Activated gamma-delta T cell treated with Interleukin-2 at 50 U/mL for 16 hours (primary cell): ENCODE data around the gene MCTS1.
"Not testable (repeated sequence)": the region's sequence is repeated elsewhere in the genome, so short reads cannot be mapped to it uniquely, and the experiment has no call there.

Source experiments
- DNase-seq: peaks from one replicate; pipeline ENCODE4 v3.0.0-alpha.2; 2020

MCTS1 gene

GRCh38 chrX:120629667-120630537 is 26.0 kb downstream of the MCTS1 start, which contains the start of gene C1GALT1C1:
Gene C1GALT1C1 (minus strand): TSS chrX:120630054. CDS start chrX:120627166, 2,888 bp downstream.
- peak; percentile 89 for DNase-seq

GRCh38 chrX:120638619-120639018 is 34.7 kb downstream of the MCTS1 start:
- no peak for DNase-seq

GRCh38 chrX:120642871-120643270 is 39.0 kb downstream of the MCTS1 start:
- DNase-seq, result no peak

- DNase-seq, result no peak
Observed at GRCh38 chrX:120647127-120647526, 43.2 kb downstream of the MCTS1 start.

- not testable (repeated sequence) for DNase-seq
Observed at GRCh38 chrX:120652256-120652655, 48.4 kb downstream of the MCTS1 start.

- DNase-seq, result no peak
Observed at GRCh38 chrX:120653000-120653399, 49.1 kb downstream of the MCTS1 start.

GRCh38 chrX:120660637-120661036 is 56.7 kb downstream of the MCTS1 start:
- DNase-seq, result no peak
